Ishikawa (cell line): Measurements from ENCODE around the gene KCNIP4.

Experiments used
- CEBPB ChIP-seq: IDR thresholded peaks from 2 replicates; pipeline ENCODE4 v1.6.1; 2012
- CREB1 ChIP-seq: IDR thresholded peaks from 2 replicates; pipeline ENCODE4 v1.6.1; 2012; ENCODE audit warnings: low read depth
- EP300 ChIP-seq: IDR thresholded peaks from 2 replicates; pipeline ENCODE4 v1.6.1; 2012; ENCODE audit warnings: borderline replicate concordance
- FOXM1 ChIP-seq: IDR thresholded peaks from 2 replicates; pipeline ENCODE4 v1.6.1; 2012; ENCODE audit warnings: low read depth, borderline replicate concordance
- MAX ChIP-seq: IDR thresholded peaks from 2 replicates; pipeline ENCODE4 v1.6.1; 2012
- NFIC ChIP-seq: IDR thresholded peaks from 2 replicates; pipeline ENCODE4 v1.6.1; 2012
- RAD21 ChIP-seq: IDR thresholded peaks from 2 replicates; pipeline ENCODE4 v1.6.1; 2012; ENCODE audit warnings: low read depth
- REST ChIP-seq: IDR thresholded peaks from 2 replicates; pipeline ENCODE4 v1.6.1; 2012; ENCODE audit warnings: low read depth, mild to moderate bottlenecking
- TAF1 ChIP-seq: IDR thresholded peaks from 2 replicates; pipeline ENCODE4 v1.6.1; 2012; ENCODE audit warnings: low read depth, mild to moderate bottlenecking
- TCF12 ChIP-seq: IDR thresholded peaks from 2 replicates; pipeline ENCODE4 v1.6.1; 2012; ENCODE audit warnings: low read depth
- TEAD4 ChIP-seq: IDR thresholded peaks from 2 replicates; pipeline ENCODE4 v1.6.1; 2012
- USF1 ChIP-seq: IDR thresholded peaks from 2 replicates; pipeline ENCODE4 v1.6.1; 2012
- YY1 ChIP-seq: IDR thresholded peaks from 2 replicates; pipeline ENCODE4 v1.6.1; 2012; ENCODE audit warnings: low read depth
- ZBTB7A ChIP-seq: IDR thresholded peaks from 2 replicates; pipeline ENCODE4 v1.6.1; 2012; ENCODE audit warnings: low read depth

- TF ChIP-seq RAD21 (no peak), CEBPB (no peak), TAF1 (no peak), EP300 (no peak), TCF12 (no peak), TEAD4 (no peak), USF1 (no peak), REST (no peak), ZBTB7A (no peak), FOXM1 (no peak), MAX (no peak), YY1 (no peak), NFIC (no peak), CREB1 (no peak)
Measured at GRCh38 chr4:21641696-21642095, 306.9 kb downstream of the KCNIP4 start.
